ENCODE data around the gene DDAH1. TPM values are rescaled to one million over a fixed set of nuclear protein-coding genes. Genes with fewer than 3 reads are reported as not detected.

The DDAH1 gene
- total RNA-seq, 1 experiment from 2014 or later = 65.9 TPM

- Histone ChIP-seq H3K4me3 (ENCODE audit: low read length) (no peak overlapping the region), H2AFZ (ENCODE audit: low read length) (no peak overlapping the region), H3F3A (ENCODE audit: low read length, unreplicated experiment) (no peaks in the 10 kb centered on the region), H3K79me2 (ENCODE audit: low read length) (peaks cover 79% of the 10 kb centered on the region), H3K27ac (ENCODE audit: low read length) (no peak overlapping the region), H3K9me3 (ENCODE audit: low read length) (peaks cover 10% of the 10 kb centered on the region; the same call in 1 of the 2 replicates), H3K9me2 (replicated peaks; ENCODE audit: low read length) (no peaks in the 10 kb centered on the region), H3K36me3 (ENCODE audit: low read depth, low read length) (peaks cover 14% of the 10 kb centered on the region; the same call in 1 of the 2 replicates), H4K20me1 (ENCODE audit: low read length) (no peaks in the 10 kb centered on the region), H3K9ac (ENCODE audit: low read length) (no peak overlapping the region), H3K4me1 (ENCODE audit: insufficient read depth, low read length) (peaks cover 11% of the 10 kb centered on the region), H3K27me3 (ENCODE audit: low read length) (no peaks in the 10 kb centered on the region), H3K4me2 (ENCODE audit: low read length) (no peak overlapping the region)
- DNase-seq = no peak
- POLR2A ChIA-PET (ENCODE audit: unreplicated experiment) = no interaction called here
- no peak for TF ChIP-seq EZH2phosphoT487 (IDR thresholded peaks at IDR 0.05; ENCODE audit: borderline replicate concordance, low read length)
- no peak for TF ChIP-seq CTCF (conservative IDR thresholded peaks at IDR 0.05; ENCODE audit: low read depth, low read length)
- TF ChIP-seq EZH2 (IDR thresholded peaks at IDR 0.05; ENCODE audit: low read length, unreplicated experiment) = no peak
- no peak for ATAC-seq
- intact Hi-C loops (cut with micrococcal nuclease) = no loop called here
- CTCF ChIA-PET = no interaction called here
- BruUV-seq (replicated peaks) = no TSS peak
Measured at GRCh38 chr1:85378534-85378933, 86.4 kb downstream of the DDAH1 start.

GRCh38 chr1:85376356-85376755 lies 88.6 kb downstream of the DDAH1 start:
- no peak for DNase-seq
- H2AFZ ChIP-seq (ENCODE audit: low read length) = no peak overlapping the region
- H4K20me1 ChIP-seq (ENCODE audit: low read length) = no peaks in the 10 kb centered on the region
- no peak overlapping the region for H3K27ac ChIP-seq (ENCODE audit: low read length)
- peaks cover 84% of the 10 kb centered on the region for H3K79me2 ChIP-seq (ENCODE audit: low read length)
- no peaks in the 10 kb centered on the region for H3F3A ChIP-seq (ENCODE audit: low read length, unreplicated experiment)
- no peaks in the 10 kb centered on the region for H3K36me3 ChIP-seq (ENCODE audit: low read depth, low read length)
- no peak for ATAC-seq
- ChIA-PET CTCF (no interaction called here), POLR2A (ENCODE audit: unreplicated experiment) (no interaction called here)
- no peaks in the 10 kb centered on the region for H3K27me3 ChIP-seq (ENCODE audit: low read length)
- peaks cover 18% of the 10 kb centered on the region for H3K4me1 ChIP-seq (ENCODE audit: insufficient read depth, low read length)
- no peaks in the 10 kb centered on the region for H3K9me2 ChIP-seq (replicated peaks; ENCODE audit: low read length)
- H3K4me2 ChIP-seq (ENCODE audit: low read length) = no peak overlapping the region
- intact Hi-C loops (cut with micrococcal nuclease) = no loop called here
- TF ChIP-seq EZH2 (IDR thresholded peaks at IDR 0.05; ENCODE audit: low read length, unreplicated experiment) = no peak
- TF ChIP-seq CTCF (conservative IDR thresholded peaks at IDR 0.05; ENCODE audit: low read depth, low read length) = no peak
- no peak for TF ChIP-seq EZH2phosphoT487 (IDR thresholded peaks at IDR 0.05; ENCODE audit: borderline replicate concordance, low read length)
- no TSS peak for BruUV-seq (replicated peaks)
- H3K9me3 ChIP-seq (ENCODE audit: low read length) = no peaks in the 10 kb centered on the region
- no peak overlapping the region for H3K4me3 ChIP-seq (ENCODE audit: low read length)
- H3K9ac ChIP-seq (ENCODE audit: low read length) = no peak overlapping the region

- ATAC-seq = no peak
- Histone ChIP-seq H3K27me3 (ENCODE audit: low read length) (no peaks in the 10 kb centered on the region), H3K9ac (ENCODE audit: low read length) (no peak overlapping the region), H3K4me1 (ENCODE audit: insufficient read depth, low read length) (peaks cover 27% of the 10 kb centered on the region), H3K27ac (ENCODE audit: low read length) (no peak overlapping the region), H3K4me3 (ENCODE audit: low read length) (no peak overlapping the region), H3K9me2 (replicated peaks; ENCODE audit: low read length) (no peaks in the 10 kb centered on the region), H3F3A (ENCODE audit: low read length, unreplicated experiment) (no peaks in the 10 kb centered on the region), H2AFZ (ENCODE audit: low read length) (no peak overlapping the region), H3K4me2 (ENCODE audit: low read length) (no peak overlapping the region), H3K79me2 (ENCODE audit: low read length) (peaks cover 90% of the 10 kb centered on the region), H4K20me1 (ENCODE audit: low read length) (no peaks in the 10 kb centered on the region), H3K9me3 (ENCODE audit: low read length) (no peaks in the 10 kb centered on the region), H3K36me3 (ENCODE audit: low read depth, low read length) (no peaks in the 10 kb centered on the region)
- TF ChIP-seq EZH2 (IDR thresholded peaks at IDR 0.05; ENCODE audit: low read length, unreplicated experiment) (no peak), EZH2phosphoT487 (IDR thresholded peaks at IDR 0.05; ENCODE audit: borderline replicate concordance, low read length) (no peak), CTCF (conservative IDR thresholded peaks at IDR 0.05; ENCODE audit: low read depth, low read length) (no peak)
- BruUV-seq (replicated peaks) = no TSS peak
- ChIA-PET CTCF (no interaction called here), POLR2A (ENCODE audit: unreplicated experiment) (no interaction called here)
- intact Hi-C loops (cut with micrococcal nuclease) = loop anchor here (2.0 kb wide), 1 partner anchor 15 kb away; no protein-coding TSS in a partner anchor
- no peak for DNase-seq
Measured at GRCh38 chr1:85375493-85375892, 89.5 kb downstream of the DDAH1 start.

All from PC-3 (cell line).